Measurements from ENCODE around the gene ADAMTS19. TPM values are rescaled to one million over a fixed set of nuclear protein-coding genes. Genes with fewer than 3 reads are reported as not detected.

Gene ADAMTS19
- total and polyA plus RNA-seq, 2 of the 13 experiments (the other 11 are each of a cell fraction or from before 2014, with no cell fraction given): not detected

DNA sequence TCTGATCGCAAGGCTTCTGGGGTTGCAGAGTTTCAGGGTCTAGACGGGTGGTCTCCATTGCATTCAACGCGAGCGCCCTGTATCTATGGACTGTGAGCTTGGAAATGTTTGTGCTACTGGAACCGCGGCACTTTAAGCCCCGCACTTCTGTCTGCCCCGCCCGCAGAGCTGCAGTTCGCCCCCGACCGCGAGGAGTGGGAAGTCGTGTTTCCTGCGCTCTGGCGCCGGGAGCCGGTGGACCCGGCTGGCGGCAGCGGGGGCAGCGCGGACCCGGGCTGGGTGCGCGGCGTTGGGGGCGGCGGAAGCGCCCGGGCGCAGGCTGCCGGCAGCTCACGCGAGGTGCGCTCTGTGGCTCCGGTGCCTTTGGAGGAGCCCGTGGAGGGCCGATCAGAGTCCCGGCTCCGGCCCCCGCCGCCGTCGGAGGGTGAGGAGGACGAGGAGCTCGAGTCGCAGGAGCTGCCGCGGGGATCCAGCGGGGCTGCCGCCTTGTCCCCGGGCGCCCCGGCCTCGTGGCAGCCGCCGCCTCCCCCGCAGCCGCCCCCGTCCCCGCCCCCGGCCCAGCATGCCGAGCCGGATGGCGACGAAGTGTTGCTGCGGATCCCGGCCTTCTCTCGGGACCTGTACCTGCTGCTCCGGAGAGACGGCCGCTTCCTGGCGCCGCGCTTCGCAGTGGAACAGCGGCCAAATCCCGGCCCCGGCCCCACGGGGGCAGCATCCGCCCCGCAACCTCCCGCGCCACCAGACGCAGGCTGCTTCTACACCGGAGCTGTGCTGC is 1.0 kb downstream of the ADAMTS19 start (continued):
- TF ChIP-seq HNRNPLL (IDR thresholded peaks at IDR 0.05; ENCODE audit: low read depth, low read length, poor library complexity, severe bottlenecking) (peak; percentile 21), TAF1 (CRISPR knock-in tag; IDR thresholded peaks at IDR 0.05) (no peak), ZNF10 (CRISPR knock-in tag; IDR thresholded peaks at IDR 0.05; ENCODE audit: borderline replicate concordance, low read depth) (no peak), ZNF138 (CRISPR knock-in tag; IDR thresholded peaks at IDR 0.05; ENCODE audit: low read depth) (no peak), ZNF672 (CRISPR knock-in tag; IDR thresholded peaks at IDR 0.05) (no peak), ARID2 (CRISPR knock-in tag; IDR thresholded peaks at IDR 0.05; ENCODE audit: borderline replicate concordance) (no peak), CBX2 (IDR thresholded peaks at IDR 0.05; ENCODE audit: low read depth, low read length) (0 out of 2 replicates have a peak, but pooled peaks have one; percentile 13), CBX2 (CRISPR knock-in tag; IDR thresholded peaks at IDR 0.05; ENCODE audit: low read depth) (no peak), TERF1 (CRISPR knock-in tag; IDR thresholded peaks at IDR 0.05) (no peak), KLF13 (CRISPR knock-in tag; IDR thresholded peaks at IDR 0.05) (no peak), AKAP8 (CRISPR knock-in tag; IDR thresholded peaks at IDR 0.05) (no peak), RBM22 (optimal IDR thresholded peaks at IDR 0.05; ENCODE audit: low read length) (no peak), ZNF253 (CRISPR knock-in tag; IDR thresholded peaks at IDR 0.05; ENCODE audit: borderline replicate concordance) (no peak), ZNF24 (IDR thresholded peaks at IDR 0.05) (no peak), KDM3A (CRISPR knock-in tag; IDR thresholded peaks at IDR 0.05; ENCODE audit: low read depth) (no peak), SCMH1 (CRISPR knock-in tag; IDR thresholded peaks at IDR 0.05; ENCODE audit: borderline replicate concordance) (no peak), GATA4 (IDR thresholded peaks at IDR 0.05; ENCODE audit: borderline replicate concordance, low read depth) (no peak), ZNF232 (CRISPR knock-in tag; IDR thresholded peaks at IDR 0.05; ENCODE audit: borderline replicate concordance) (no peak), ZNF468 (CRISPR knock-in tag; IDR thresholded peaks at IDR 0.05) (no peak), ZNF777 (CRISPR knock-in tag; IDR thresholded peaks at IDR 0.05) (peak; percentile 27; the same call in 1 of the 2 replicates)
- TF ChIP-seq, protein P1, sequence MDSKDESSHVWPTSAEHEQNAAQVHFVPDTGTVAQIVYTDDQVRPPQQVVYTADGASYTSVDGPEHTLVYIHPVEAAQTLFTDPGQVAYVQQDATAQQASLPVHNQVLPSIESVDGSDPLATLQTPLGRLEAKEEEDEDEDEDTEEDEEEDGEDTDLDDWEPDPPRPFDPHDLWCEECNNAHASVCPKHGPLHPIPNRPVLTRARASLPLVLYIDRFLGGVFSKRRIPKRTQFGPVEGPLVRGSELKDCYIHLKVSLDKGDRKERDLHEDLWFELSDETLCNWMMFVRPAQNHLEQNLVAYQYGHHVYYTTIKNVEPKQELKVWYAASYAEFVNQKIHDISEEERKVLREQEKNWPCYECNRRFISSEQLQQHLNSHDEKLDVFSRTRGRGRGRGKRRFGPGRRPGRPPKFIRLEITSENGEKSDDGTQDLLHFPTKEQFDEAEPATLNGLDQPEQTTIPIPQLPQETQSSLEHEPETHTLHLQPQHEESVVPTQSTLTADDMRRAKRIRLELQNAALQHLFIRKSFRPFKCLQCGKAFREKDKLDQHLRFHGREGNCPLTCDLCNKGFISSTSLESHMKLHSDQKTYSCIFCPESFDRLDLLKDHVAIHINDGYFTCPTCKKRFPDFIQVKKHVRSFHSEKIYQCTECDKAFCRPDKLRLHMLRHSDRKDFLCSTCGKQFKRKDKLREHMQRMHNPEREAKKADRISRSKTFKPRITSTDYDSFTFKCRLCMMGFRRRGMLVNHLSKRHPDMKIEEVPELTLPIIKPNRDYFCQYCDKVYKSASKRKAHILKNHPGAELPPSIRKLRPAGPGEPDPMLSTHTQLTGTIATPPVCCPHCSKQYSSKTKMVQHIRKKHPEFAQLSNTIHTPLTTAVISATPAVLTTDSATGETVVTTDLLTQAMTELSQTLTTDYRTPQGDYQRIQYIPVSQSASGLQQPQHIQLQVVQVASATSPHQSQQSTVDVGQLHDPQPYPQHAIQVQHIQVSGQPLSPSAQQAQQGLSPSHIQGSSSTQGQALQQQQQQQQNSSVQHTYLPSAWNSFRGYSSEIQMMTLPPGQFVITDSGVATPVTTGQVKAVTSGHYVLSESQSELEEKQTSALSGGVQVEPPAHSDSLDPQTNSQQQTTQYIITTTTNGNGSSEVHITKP (CRISPR knock-in tag; IDR thresholded peaks at IDR 0.05; ENCODE audit: low read depth): no peak
- TF ChIP-seq, protein P2, sequence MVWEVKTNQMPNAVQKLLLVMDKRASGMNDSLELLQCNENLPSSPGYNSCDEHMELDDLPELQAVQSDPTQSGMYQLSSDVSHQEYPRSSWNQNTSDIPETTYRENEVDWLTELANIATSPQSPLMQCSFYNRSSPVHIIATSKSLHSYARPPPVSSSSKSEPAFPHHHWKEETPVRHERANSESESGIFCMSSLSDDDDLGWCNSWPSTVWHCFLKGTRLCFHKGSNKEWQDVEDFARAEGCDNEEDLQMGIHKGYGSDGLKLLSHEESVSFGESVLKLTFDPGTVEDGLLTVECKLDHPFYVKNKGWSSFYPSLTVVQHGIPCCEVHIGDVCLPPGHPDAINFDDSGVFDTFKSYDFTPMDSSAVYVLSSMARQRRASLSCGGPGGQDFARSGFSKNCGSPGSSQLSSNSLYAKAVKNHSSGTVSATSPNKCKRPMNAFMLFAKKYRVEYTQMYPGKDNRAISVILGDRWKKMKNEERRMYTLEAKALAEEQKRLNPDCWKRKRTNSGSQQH (CRISPR knock-in tag; IDR thresholded peaks at IDR 0.05; ENCODE audit: low read depth): no peak
- TF ChIP-seq, protein P3, sequence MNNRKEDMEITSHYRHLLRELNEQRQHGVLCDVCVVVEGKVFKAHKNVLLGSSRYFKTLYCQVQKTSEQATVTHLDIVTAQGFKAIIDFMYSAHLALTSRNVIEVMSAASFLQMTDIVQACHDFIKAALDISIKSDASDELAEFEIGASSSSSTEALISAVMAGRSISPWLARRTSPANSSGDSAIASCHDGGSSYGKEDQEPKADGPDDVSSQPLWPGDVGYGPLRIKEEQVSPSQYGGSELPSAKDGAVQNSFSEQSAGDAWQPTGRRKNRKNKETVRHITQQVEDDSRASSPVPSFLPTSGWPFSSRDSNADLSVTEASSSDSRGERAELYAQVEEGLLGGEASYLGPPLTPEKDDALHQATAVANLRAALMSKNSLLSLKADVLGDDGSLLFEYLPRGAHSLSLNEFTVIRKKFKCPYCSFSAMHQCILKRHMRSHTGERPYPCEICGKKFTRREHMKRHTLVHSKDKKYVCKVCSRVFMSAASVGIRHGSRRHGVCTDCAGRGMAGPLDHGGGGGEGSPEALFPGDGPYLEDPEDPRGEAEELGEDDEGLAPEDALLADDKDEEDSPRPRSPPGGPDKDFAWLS (CRISPR knock-in tag; IDR thresholded peaks at IDR 0.05; ENCODE audit: borderline replicate concordance): no peak

All from HepG2 (cell line).